Ovary (tissue), 9 donors: ENCODE data around the gene HDGF. TPM values are rescaled to one million over a fixed set of nuclear protein-coding genes. Genes with fewer than 3 reads are reported as not detected.

Source experiments
- DNase-seq, 5 donors: peaks; one replicate each; pipeline ENCODE4 v3.0.0-alpha.2; 2019 to 2020
- H3K27ac ChIP-seq, 2 donors: fragments of 200-600 bp; one replicate each; pipeline versions ENCODE4 v1.5.1 to v1.8.0; 2019 to 2022
- H3K27me3 ChIP-seq: fragments of 200-600 bp; one replicate; pipeline ENCODE4 v1.8.0; 2022
- H3K36me3 ChIP-seq: fragments of 200-600 bp; sonication (generic); one replicate; pipeline ENCODE4 v1.5.1; 2019
- H3K4me1 ChIP-seq: one replicate; pipeline ENCODE4 v1.8.1; 2013; ENCODE audit warnings: mild to moderate bottlenecking, moderate library complexity; ENCODE audit not compliant: insufficient read depth
- H3K4me3 ChIP-seq: fragments of 200-600 bp; sonication (generic); one replicate; pipeline ENCODE4 v1.5.1; 2017
- H3K9me3 ChIP-seq, 2 donors: fragments of 200-600 bp in 1 of 2; sonication (generic) in 1 of 2; one replicate each; pipeline versions ENCODE4 v1.5.1 to v1.8.1; 2013 to 2019; ENCODE audit warnings: mild to moderate bottlenecking in 1 of 2, moderate library complexity in 1 of 2
- CTCF ChIP-seq, 3 donors: fragments of 450-650 bp in 2 of 3; fragments of 200-600 bp in 1 of 3; IDR thresholded peaks; one replicate each; pipeline versions ENCODE4 v1.5.1 to v1.8.0; 2016 to 2022; ENCODE audit warnings: antibody characterized with exemption in 3 of 3, mild to moderate bottlenecking in 1 of 3
- EP300 ChIP-seq: sonication (generic); formaldehyde crosslinking; IDR thresholded peaks from one replicate; pipeline ENCODE4 v1.6.1; 2017; ENCODE audit warnings: antibody characterized with exemption
- POLR2A ChIP-seq: fragments of 450-650 bp; IDR thresholded peaks from one replicate; pipeline ENCODE4 v1.6.1; 2017; ENCODE audit warnings: antibody characterized with exemption, mild to moderate bottlenecking, moderate library complexity
- WGBS, 3 donors: extraction: QIAGEN DNeasy Blood & Tissue Kit in 1 of 3; methylation state at CpG; one replicate each; pipeline versions ENCODE4 v1.1.5 to v1.1.7; 2013 to 2017; 5-methylcytosine and 5-hydroxymethylcytosine counted together
- intact Hi-C, 4 donors: fragments of 100-400 bp; cut with DNase I; formaldehyde crosslinking; loops; one replicate each; pipeline versions ENCODE4 v1.11.0 to v1.15.1; 2022 to 2023
- polyA plus RNA-seq, 2 donors: library from polyadenylated mRNA; stranded (reverse); fragments of 200-250 nt in 1 of 2; fragments of 350-450 nt in 1 of 2; fragmentation: Illumina TruSeq in 1 of 2; extraction: RNeasy Lipid Tissue Mini Kit (QIAGEN cat#74804) in 1 of 2; gene quantifications; one replicate each; pipeline ENCODE4 v1.2.3, GENCODE V29; 2013 to 2014
- total RNA-seq, 7 donors: library from RNA; depleted of rRNA in 2 of 7; stranded (reverse); fragments of >200 nt in 2 of 7; fragmentation: NEBNext Ultra II Directional in 3 of 7; extraction: Animal tissue kit (Norgen Biotek cat#: 25700) in 3 of 7; gene quantifications; one replicate each; pipeline versions ENCODE4 v1.1.0 to v1.2.4, GENCODE V29; 2016 to 2023
- donor health status: DM: no; HTN: no; CAD: no; lungs with moderate emphysema.
- donor health status: DM: no; HTN: no; CAD: no.
- donor health status: Bipolar disorder and iron deficiency.
- donor health status: DM: yes; HTN: yes; CAD: no.
- donor health status: DM: no; HTN: no; CAD: no.
- donor health status: DM: yes; HTN: yes; CAD: no.

Gene HDGF
- total and polyA plus RNA-seq, 9 donors, result 81.1 to 184 (median 146) TPM

GRCh38 chr1:156727926-156728598 is 23.4 kb downstream of the HDGF start, which contains the start of gene METTL25B:
TSS of gene METTL25B (plus strand) at chr1:156728469. CDS start at chr1:156729105, 636 bp downstream.
- peak; percentile 83 to 90 (median 85) for DNase-seq
- H3K27me3 ChIP-seq, result no peaks in the 10 kb centered on the region
- intact Hi-C loops, result loop anchor here in 2 of 4 donors (1.0 to 2.0 kb wide), 2 partner anchors 13 to 37 kb away; partner anchors contain the start of gene MRPL24 (in 1 of the 2)
- H3K36me3 ChIP-seq, result no peaks in the 10 kb centered on the region
- H3K9me3 ChIP-seq, result no peaks in the 10 kb centered on the region
- peaks cover 16% of the 10 kb centered on the region for H3K4me1 ChIP-seq
- 0% methylated on average over 44 to 46 of the region's 46 CpGs for WGBS, 3 donors
- peak within 1 kb of the TSS; percentile 93 to 98 for H3K27ac ChIP-seq
- H3K4me3 ChIP-seq, result peak within 1 kb of the TSS; percentile 62
- TF ChIP-seq CTCF (IDR thresholded peaks at IDR 0.05), result no peak
- TF ChIP-seq EP300, result no peak
- TF ChIP-seq POLR2A, result no peak

GRCh38 chr1:156727492-156727891 is 24.0 kb downstream of the HDGF start:
- DNase-seq, result no peak
- Histone ChIP-seq H3K9me3 (no peaks in the 10 kb centered on the region), H3K27me3 (no peaks in the 10 kb centered on the region), H3K4me3 (peak overlapping the region; percentile 62), H3K36me3 (no peaks in the 10 kb centered on the region), H3K4me1 (peaks cover 16% of the 10 kb centered on the region), H3K27ac (peak overlapping the region in 1 of 2 donors; percentile 93)
- WGBS, 3 donors, result 41 to 47% (median 43%) methylated on average over 7 of the region's 7 CpGs
- TF ChIP-seq POLR2A (no peak), EP300 (no peak), CTCF (IDR thresholded peaks at IDR 0.05) (no peak)
- intact Hi-C loops, result loop anchor here in 1 of 4 donors (2.0 kb wide), 1 partner anchor 37 kb away; no protein-coding TSS in a partner anchor

- H3K27me3 ChIP-seq, result no peaks in the 10 kb centered on the region
- intact Hi-C loops, result loop anchor here in 1 of 4 donors (2.0 kb wide), 1 partner anchor 36 kb away; no protein-coding TSS in a partner anchor
- no peak for TF ChIP-seq POLR2A
- TF ChIP-seq EP300, result no peak
- TF ChIP-seq CTCF (IDR thresholded peaks at IDR 0.05), result no peak
- no peak for DNase-seq
- 35 to 51% (median 41%) methylated on average over 15 of the region's 15 CpGs for WGBS, 3 donors
- H3K4me1 ChIP-seq, result peaks cover 16% of the 10 kb centered on the region
- H3K9me3 ChIP-seq, result no peaks in the 10 kb centered on the region
- peak overlapping the region; percentile 2 for H3K4me3 ChIP-seq
- H3K36me3 ChIP-seq, result no peaks in the 10 kb centered on the region
- H3K27ac ChIP-seq, result no peak overlapping the region
Observed at GRCh38 chr1:156726549-156727226, 24.8 kb downstream of the HDGF start.

- Histone ChIP-seq H3K4me3 (peak overlapping the region; percentile 24), H3K36me3 (no peaks in the 10 kb centered on the region), H3K27me3 (no peaks in the 10 kb centered on the region), H3K4me1 (peaks cover 16% of the 10 kb centered on the region), H3K27ac (no peak overlapping the region), H3K9me3 (no peaks in the 10 kb centered on the region)
- intact Hi-C loops, result loop anchor here (1.0 to 2.0 kb wide), 3 partner anchors 35 to 37 kb away; no protein-coding TSS in a partner anchor
- DNase-seq, result peak; percentile 83 to 93 (median 90)
- TF ChIP-seq EP300 (no peak), CTCF (IDR thresholded peaks at IDR 0.05) (peak; percentile 83 to 94 (median 93)), POLR2A (no peak)
- WGBS, 3 donors, result 7 to 9% (median 8%) methylated on average over 18 of the region's 18 CpGs
Observed at GRCh38 chr1:156725683-156726280, 25.7 kb downstream of the HDGF start.
